ENCODE results near the gene HOGA1.
"Not testable (repeated sequence)": the region's sequence is repeated elsewhere in the genome, so short reads cannot be mapped to it uniquely, and the experiment has no call there.

HOGA1 gene

GRCh38 chr10:97584060-97584797, at the start of gene HOGA1:
HOGA1 (plus strand) TSS chr10:97584389; CDS start chr10:97584704, 315 bp downstream.
- DNase-seq: peak; percentile 70

DNA sequence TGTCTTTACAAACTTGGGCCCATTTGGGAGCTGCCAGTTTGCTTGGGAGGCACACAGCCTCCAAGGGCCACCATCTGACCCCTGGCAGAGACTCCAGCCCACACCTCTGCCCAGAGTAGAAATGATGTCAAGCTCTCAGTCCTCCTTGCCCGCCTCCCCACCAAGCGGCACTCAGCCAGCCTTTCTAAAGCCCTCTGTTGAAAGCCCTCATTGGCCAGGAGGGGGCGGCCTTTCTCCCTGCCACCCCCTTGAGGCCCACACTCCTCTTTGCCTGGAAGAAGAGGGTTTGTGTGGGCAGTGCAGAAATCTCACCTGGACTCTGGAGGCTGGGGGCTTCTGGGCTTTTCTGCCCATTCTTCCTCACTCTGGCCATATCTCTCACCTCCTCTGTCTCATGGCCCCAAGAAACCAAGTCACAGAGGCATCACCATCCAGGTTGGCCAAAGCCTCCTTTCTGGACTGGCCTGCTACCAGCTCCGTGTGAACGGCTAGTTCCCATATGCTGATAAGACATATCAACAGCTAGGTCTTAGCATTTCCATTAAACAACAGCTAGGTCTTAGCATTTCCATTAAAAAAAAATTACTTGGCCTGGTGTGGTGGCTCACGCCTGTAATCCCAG, 49.3 kb upstream of the HOGA1 start:
- DNase-seq: peak; percentile 18

DNA sequence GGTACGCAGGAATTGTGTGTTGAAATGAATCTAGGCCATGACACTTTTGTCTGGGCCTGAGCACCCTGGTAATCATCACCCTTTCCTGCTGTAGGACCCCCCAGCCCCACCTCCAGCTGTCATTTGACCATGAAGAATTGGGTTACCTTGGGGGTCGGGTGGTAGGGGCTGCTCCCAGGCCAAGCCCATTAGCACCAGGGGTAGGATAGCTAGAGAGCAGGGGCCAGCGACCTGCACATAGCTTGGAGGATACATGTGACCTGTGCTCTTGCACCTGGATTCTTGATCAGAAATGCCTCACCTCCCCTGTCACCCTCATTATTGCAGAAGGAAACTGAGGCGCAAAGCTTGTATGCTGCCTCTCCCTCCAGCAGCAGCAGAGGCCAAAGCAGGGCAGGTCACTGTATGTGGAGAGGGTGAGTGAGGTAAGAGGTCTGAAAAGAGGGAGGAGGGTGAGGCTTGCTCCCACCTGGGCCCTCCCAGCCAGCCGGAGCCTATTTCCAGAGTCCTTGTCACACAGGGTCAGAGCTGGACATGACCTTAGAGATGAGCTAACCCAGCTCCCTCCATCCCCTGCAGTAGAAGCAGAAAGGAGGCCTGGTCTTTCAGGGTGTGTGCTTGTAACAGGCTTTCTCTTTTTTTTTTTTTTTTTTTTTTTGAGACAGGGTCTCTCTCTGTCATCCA, 46.9 kb upstream of the HOGA1 start:
- DNase-seq: no peak

DNA sequence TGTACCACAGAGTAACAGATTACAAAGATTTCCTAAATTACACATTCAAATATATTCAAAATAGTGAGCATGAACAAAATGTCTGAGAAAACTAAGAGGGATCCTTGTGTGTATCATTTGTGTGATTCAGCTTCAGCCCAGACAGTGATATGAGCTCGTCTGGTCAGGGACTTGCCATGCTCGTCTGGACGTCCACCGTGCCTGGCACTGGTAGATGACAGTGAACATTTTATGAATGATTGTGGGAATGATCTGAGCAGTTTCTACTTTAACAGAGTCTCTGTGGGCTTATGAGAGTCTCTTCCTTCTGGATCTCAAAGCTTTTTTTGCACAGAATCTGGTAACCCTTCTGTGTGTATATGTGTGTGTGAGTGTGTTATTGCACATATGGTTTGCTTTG, 45.8 kb upstream of the HOGA1 start:
- no peak for DNase-seq

GRCh38 chr10:97538839-97539238, 45.4 kb upstream of the HOGA1 start:
- DNase-seq: no peak

- peak; percentile 29 for DNase-seq
Measured at GRCh38 chr10:97539523-97540200, 44.5 kb upstream of the HOGA1 start.

GRCh38 chr10:97540669-97541500, 43.3 kb upstream of the HOGA1 start:
- peak; percentile 9 for DNase-seq

GRCh38 chr10:97542169-97543024, 41.8 kb upstream of the HOGA1 start:
- DNase-seq: peak; percentile 88

GRCh38 chr10:97543025-97543546, 41.1 kb upstream of the HOGA1 start:
- DNase-seq: peak; percentile 98

GRCh38 chr10:97546456-97547270, 37.5 kb upstream of the HOGA1 start:
- no peak for DNase-seq

DNA sequence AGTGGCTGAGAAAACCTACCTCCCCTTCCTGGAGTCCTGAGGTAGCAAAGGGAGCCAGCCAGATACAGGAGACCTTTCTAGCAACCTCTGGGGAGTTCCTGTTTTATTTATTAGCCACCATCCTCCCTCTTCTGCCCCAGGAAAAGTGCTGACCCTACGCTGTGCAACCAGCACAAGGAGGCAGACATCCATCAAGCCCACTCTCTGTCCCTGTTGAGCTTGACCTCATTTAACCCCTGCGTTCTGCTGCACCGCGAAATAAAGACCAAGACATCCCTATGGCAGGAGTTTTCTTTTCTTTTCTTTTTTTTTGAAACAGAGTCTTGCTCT, 37.0 kb upstream of the HOGA1 start:
- DNase-seq: no peak

- no peak for DNase-seq
Measured at GRCh38 chr10:97547962-97548361, 36.2 kb upstream of the HOGA1 start.

- DNase-seq: no peak
Measured at GRCh38 chr10:97548828-97549455, 35.2 kb upstream of the HOGA1 start.

DNA sequence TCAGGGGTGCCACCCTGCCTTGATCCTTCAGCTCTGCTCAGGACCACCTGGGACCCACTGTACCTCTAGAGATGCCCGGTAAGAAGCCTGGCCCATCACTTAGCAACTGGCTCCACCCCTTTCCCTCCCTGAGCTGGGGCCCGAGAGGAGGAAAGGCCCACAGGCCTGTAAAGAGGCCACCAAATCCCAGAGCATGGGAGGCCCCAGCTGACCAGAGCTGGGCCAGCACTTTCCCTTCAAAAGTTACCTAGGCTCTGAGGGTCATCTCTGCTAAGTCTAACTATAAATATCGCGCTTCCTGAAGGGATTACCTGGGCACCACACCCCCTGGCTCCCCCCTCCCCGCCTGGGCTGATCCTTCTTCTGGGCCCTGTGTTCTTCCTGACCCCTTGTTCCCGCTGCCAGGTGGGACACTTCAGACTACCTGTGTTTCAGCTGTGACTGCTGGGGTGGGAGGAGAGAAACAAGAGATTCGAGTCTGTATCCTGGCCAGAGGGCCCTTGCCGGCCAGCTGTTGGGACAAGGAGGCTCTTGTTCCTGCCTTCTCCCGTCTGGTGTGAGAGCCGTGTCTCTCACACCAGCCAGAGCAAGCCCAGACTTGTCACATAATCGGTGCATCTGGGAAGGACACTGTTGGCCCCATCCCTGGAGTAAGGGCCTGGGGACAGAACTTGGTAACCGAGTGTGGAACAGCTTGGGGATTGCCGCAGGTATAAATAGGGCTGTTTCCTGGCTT, 34.4 kb upstream of the HOGA1 start:
- no peak for DNase-seq

DNA sequence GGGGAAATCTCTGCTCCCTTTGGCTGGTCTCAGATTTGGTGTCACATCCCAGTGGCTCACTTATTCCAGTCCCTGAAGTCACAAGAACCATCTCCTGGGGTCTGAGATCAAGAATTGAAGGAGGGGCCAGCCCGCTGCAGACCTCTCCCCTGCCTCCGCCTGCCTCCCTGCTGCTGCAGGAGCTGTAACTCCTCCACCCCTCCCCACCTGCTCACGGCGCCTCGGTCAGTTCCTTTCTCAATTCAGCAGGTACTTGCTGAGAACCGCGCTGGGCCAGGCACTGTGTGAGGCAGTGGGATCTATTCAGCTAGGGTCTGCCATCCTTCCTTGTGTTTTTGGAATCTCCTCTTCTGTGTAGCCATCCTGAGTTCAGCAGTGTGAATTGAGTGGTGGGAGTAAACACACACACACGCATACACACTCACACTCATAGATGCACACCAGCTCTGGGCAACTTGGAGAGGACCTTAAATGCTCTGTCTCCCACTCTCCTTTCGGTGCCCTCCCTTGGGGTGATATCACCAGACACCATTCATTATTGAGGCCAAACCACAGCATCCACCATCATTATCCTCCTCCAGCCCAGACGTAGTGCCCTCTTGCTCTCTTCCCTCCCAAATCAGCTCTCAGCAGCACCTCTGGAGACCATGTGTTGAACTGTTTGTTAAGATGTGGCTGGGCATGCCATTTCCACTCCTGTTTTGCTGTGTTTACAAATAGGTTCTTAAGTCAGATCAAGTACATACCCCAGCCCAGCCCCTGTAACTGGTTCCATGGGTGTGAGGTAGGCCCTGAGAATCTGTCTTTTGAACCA, 33.6 kb upstream of the HOGA1 start:
- no peak for DNase-seq

- no peak for DNase-seq
Measured at GRCh38 chr10:97551271-97551670, 32.9 kb upstream of the HOGA1 start.

GRCh38 chr10:97553575-97554031, 30.6 kb upstream of the HOGA1 start:
- peak; percentile 58 for DNase-seq

- DNase-seq: not testable (repeated sequence)
Measured at GRCh38 chr10:97554336-97554735, 29.9 kb upstream of the HOGA1 start.

Measured in HCEC 1CT (cell line).